HUES64 (cell line): ENCODE results near the gene HIGD2A.
A peak's percentile ranks its signal among the peaks of the same experiment; 100 is the strongest.

Source experiments
- H3K27ac ChIP-seq: 2 replicates; pipeline ENCODE4 v1.7.0; 2013; ENCODE audit warnings: low read depth, low read length, inconsistent platforms
- H3K27me3 ChIP-seq: 2 replicates; pipeline ENCODE4 v1.6.1; 2013; ENCODE audit warnings: mild to moderate bottlenecking, low read length; ENCODE audit not compliant: insufficient read depth
- H3K36me3 ChIP-seq: 2 replicates; pipeline ENCODE4 v1.6.1; 2013; ENCODE audit warnings: mild to moderate bottlenecking, low read length; ENCODE audit not compliant: insufficient read depth
- H3K4me1 ChIP-seq: 2 replicates; pipeline ENCODE4 v1.6.1; 2013; ENCODE audit warnings: mild to moderate bottlenecking, low read length, moderate library complexity; ENCODE audit not compliant: insufficient read depth
- H3K4me3 ChIP-seq: 2 replicates; pipeline ENCODE4 v1.5.1; 2013; ENCODE audit warnings: mild to moderate bottlenecking, low read length, moderate library complexity
- H3K9ac ChIP-seq: 2 replicates; pipeline ENCODE4 v1.6.1; 2013; ENCODE audit warnings: mild to moderate bottlenecking, low read depth, low read length
- H3K9me3 ChIP-seq: 2 replicates; pipeline ENCODE4 v1.6.1; 2013; ENCODE audit warnings: low read depth, low read length; ENCODE audit not compliant: insufficient read depth
- WGBS: fragments of 150-250, 120-280 bp; methylation state at CpG from one replicate; pipeline ENCODE4 v1.1.7; 2013; ENCODE audit warnings: missing lambda C conversion rate; 5-methylcytosine and 5-hydroxymethylcytosine counted together

HIGD2A gene

GRCh38 chr5:176387384-176387925 lies 1.1 kb upstream of the HIGD2A start:
- H3K4me1 ChIP-seq: peaks cover 7% of the 10 kb centered on the region
- H3K27ac ChIP-seq: peak overlapping the region; percentile 75; the same call in 1 of the 2 replicates
- no peaks in the 10 kb centered on the region for H3K9me3 ChIP-seq
- H3K27me3 ChIP-seq: no peaks in the 10 kb centered on the region
- H3K4me3 ChIP-seq: peak overlapping the region; percentile 90
- H3K9ac ChIP-seq: peak overlapping the region; percentile 98
- 29% methylated on average over 8 of the region's 8 CpGs for WGBS
- H3K36me3 ChIP-seq: peaks cover 57% of the 10 kb centered on the region

- no peaks in the 10 kb centered on the region for H3K9me3 ChIP-seq
- peak overlapping the region; percentile 90 for H3K4me3 ChIP-seq
- H3K9ac ChIP-seq: peak overlapping the region; percentile 98
- no peaks in the 10 kb centered on the region for H3K27me3 ChIP-seq
- H3K4me1 ChIP-seq: peaks cover 7% of the 10 kb centered on the region
- WGBS: under 1% methylated on average over 29 of the region's 29 CpGs
- H3K27ac ChIP-seq: peak overlapping the region; percentile 75
- H3K36me3 ChIP-seq: peaks cover 51% of the 10 kb centered on the region
These were observed 528 bp upstream of the HIGD2A start for GRCh38 chr5:176388003-176388443.

- Histone ChIP-seq H3K9ac (peak overlapping the region; percentile 98), H3K4me3 (peak overlapping the region; percentile 90), H3K36me3 (peaks cover 37% of the 10 kb centered on the region), H3K4me1 (peaks cover 7% of the 10 kb centered on the region), H3K27ac (peak overlapping the region; percentile 87), H3K9me3 (no peaks in the 10 kb centered on the region), H3K27me3 (no peaks in the 10 kb centered on the region)
- 30% methylated on average over 40 of the region's 41 CpGs for WGBS
These were observed 878 bp downstream of the HIGD2A start for GRCh38 chr5:176389135-176390123.

- no peaks in the 10 kb centered on the region for H3K9me3 ChIP-seq
- no peak overlapping the region for H3K27ac ChIP-seq
- no peak overlapping the region for H3K9ac ChIP-seq
- peaks cover 16% of the 10 kb centered on the region for H3K36me3 ChIP-seq
- H3K4me1 ChIP-seq: peaks cover 7% of the 10 kb centered on the region
- 89% methylated on average over 4 of the region's 4 CpGs for WGBS
- H3K4me3 ChIP-seq: no peak overlapping the region
- no peaks in the 10 kb centered on the region for H3K27me3 ChIP-seq
These were observed 2.9 kb downstream of the HIGD2A start for GRCh38 chr5:176391479-176391878.

- H3K27ac ChIP-seq: no peak overlapping the region
- no peaks in the 10 kb centered on the region for H3K27me3 ChIP-seq
- 77% methylated on average over 4 of the region's 4 CpGs for WGBS
- H3K9ac ChIP-seq: no peak overlapping the region
- peaks cover 5% of the 10 kb centered on the region for H3K4me1 ChIP-seq
- H3K36me3 ChIP-seq: peaks cover 11% of the 10 kb centered on the region
- H3K4me3 ChIP-seq: no peak overlapping the region
- H3K9me3 ChIP-seq: no peaks in the 10 kb centered on the region
These were observed 3.4 kb downstream of the HIGD2A start for GRCh38 chr5:176391999-176392398.

- no peaks in the 10 kb centered on the region for H3K4me1 ChIP-seq
- H3K4me3 ChIP-seq: no peak overlapping the region
- H3K36me3 ChIP-seq: peaks cover 9% of the 10 kb centered on the region; the same call in 1 of the 2 replicates
- no peak overlapping the region for H3K9ac ChIP-seq
- 91% methylated on average over 11 of the region's 11 CpGs for WGBS
- no peaks in the 10 kb centered on the region for H3K9me3 ChIP-seq
- no peaks in the 10 kb centered on the region for H3K27me3 ChIP-seq
- H3K27ac ChIP-seq: no peak overlapping the region
These were observed 4.0 kb downstream of the HIGD2A start for GRCh38 chr5:176392526-176392925.

- no peaks in the 10 kb centered on the region for H3K27me3 ChIP-seq
- no peaks in the 10 kb centered on the region for H3K9me3 ChIP-seq
- WGBS: 94% methylated on average over 9 of the region's 9 CpGs
- H3K4me3 ChIP-seq: no peak overlapping the region
- no peak overlapping the region for H3K27ac ChIP-seq
- no peak overlapping the region for H3K9ac ChIP-seq
- H3K4me1 ChIP-seq: no peaks in the 10 kb centered on the region
- H3K36me3 ChIP-seq: peaks cover 9% of the 10 kb centered on the region; the same call in 1 of the 2 replicates
These were observed 5.5 kb downstream of the HIGD2A start for GRCh38 chr5:176394096-176394495.

- WGBS: 93% methylated on average over 11 of the region's 11 CpGs
- H3K4me3 ChIP-seq: no peak overlapping the region
- H3K36me3 ChIP-seq: peaks cover 9% of the 10 kb centered on the region; the same call in 1 of the 2 replicates
These were observed 6.5 kb downstream of the HIGD2A start for GRCh38 chr5:176394881-176395675.

GRCh38 chr5:176396330-176396729 lies 7.8 kb downstream of the HIGD2A start:
- no peaks in the 10 kb centered on the region for H3K9me3 ChIP-seq
- no peak overlapping the region for H3K27ac ChIP-seq
- no peaks in the 10 kb centered on the region for H3K27me3 ChIP-seq
- H3K36me3 ChIP-seq: peaks cover 6% of the 10 kb centered on the region; the same call in 1 of the 2 replicates
- WGBS: 91% methylated on average over 6 of the region's 6 CpGs
- H3K4me3 ChIP-seq: no peak overlapping the region
- no peak overlapping the region for H3K9ac ChIP-seq
- no peaks in the 10 kb centered on the region for H3K4me1 ChIP-seq

More at GRCh38 chr5:176394881-176395675, 6.5 kb downstream of the HIGD2A start:
- Histone ChIP-seq H3K27ac (no peak overlapping the region), H3K9ac (no peak overlapping the region), H3K4me1 (no peaks in the 10 kb centered on the region), H3K9me3 (no peaks in the 10 kb centered on the region), H3K27me3 (no peaks in the 10 kb centered on the region)

GRCh38 chr5:176397736-176398420 lies 9.3 kb downstream of the HIGD2A start:
- 94% methylated on average over 18 of the region's 18 CpGs for WGBS
- Histone ChIP-seq H3K9me3 (no peaks in the 10 kb centered on the region), H3K27me3 (no peaks in the 10 kb centered on the region), H3K9ac (no peak overlapping the region), H3K27ac (no peak overlapping the region), H3K4me1 (no peaks in the 10 kb centered on the region), H3K4me3 (no peak overlapping the region), H3K36me3 (no peaks in the 10 kb centered on the region)
